Measurements from ENCODE around the gene ATG14. TPM values are rescaled to one million over a fixed set of nuclear protein-coding genes. Genes with fewer than 3 reads are reported as not detected.

Gene ATG14
- total RNA-seq, 1 experiment from 2014 or later, result 8.1 TPM

GRCh38 chr14:55454264-55455002, 42.8 kb upstream of the ATG14 start:
- CTCF ChIA-PET, result interaction anchor here (0.5 to 0.6 kb wide), 2 partner anchors 22 to 295 kb away, joined by 4 to 9 read pairs; no protein-coding TSS in a partner anchor
- Mint-ChIP-seq H3K36me3 (ENCODE audit: insufficient read depth, unreplicated experiment) (peaks cover 4% of the 10 kb centered on the region), H3K27me3 (ENCODE audit: unreplicated experiment) (no peaks in the 10 kb centered on the region), H3K9me3 (ENCODE audit: low read depth, unreplicated experiment) (no peaks in the 10 kb centered on the region), H3K27ac (ENCODE audit: unreplicated experiment) (no peak overlapping the region), H3K4me1 (ENCODE audit: low read depth, unreplicated experiment) (peaks cover 45% of the 10 kb centered on the region), H3K4me3 (ENCODE audit: low read depth, unreplicated experiment) (peak overlapping the region; percentile 43)
- no peak for TF ChIP-seq CTCF (IDR thresholded peaks at IDR 0.05; ENCODE audit: unreplicated experiment)
- DNase-seq, result peak; percentile 41
- intact Hi-C loops (cut with micrococcal nuclease; ENCODE audit: unreplicated experiment), result loop anchor here (10.0 kb wide), 1 partner anchor 140 kb away; no protein-coding TSS in a partner anchor
- BruUV-seq (replicated peaks), result no TSS peak

GRCh38 chr14:55451950-55452349, 40.3 kb upstream of the ATG14 start:
- intact Hi-C loops (cut with micrococcal nuclease; ENCODE audit: unreplicated experiment), result loop anchor here (10.0 kb wide), 1 partner anchor 143 kb away; no protein-coding TSS in a partner anchor
- TF ChIP-seq CTCF (IDR thresholded peaks at IDR 0.05; ENCODE audit: unreplicated experiment), result no peak
- CTCF ChIA-PET, result no interaction called here
- Mint-ChIP-seq H3K4me1 (ENCODE audit: low read depth, unreplicated experiment) (peaks cover 32% of the 10 kb centered on the region), H3K9me3 (ENCODE audit: low read depth, unreplicated experiment) (no peaks in the 10 kb centered on the region), H3K27ac (ENCODE audit: unreplicated experiment) (no peak overlapping the region), H3K36me3 (ENCODE audit: insufficient read depth, unreplicated experiment) (no peaks in the 10 kb centered on the region), H3K27me3 (ENCODE audit: unreplicated experiment) (no peaks in the 10 kb centered on the region), H3K4me3 (ENCODE audit: low read depth, unreplicated experiment) (no peak overlapping the region)
- no TSS peak for BruUV-seq (replicated peaks)
- DNase-seq, result no peak

GRCh38 chr14:55451398-55451797, 39.8 kb upstream of the ATG14 start:
- Mint-ChIP-seq H3K27me3 (ENCODE audit: unreplicated experiment) (no peaks in the 10 kb centered on the region), H3K4me3 (ENCODE audit: low read depth, unreplicated experiment) (no peak overlapping the region), H3K36me3 (ENCODE audit: insufficient read depth, unreplicated experiment) (no peaks in the 10 kb centered on the region), H3K4me1 (ENCODE audit: low read depth, unreplicated experiment) (peaks cover 34% of the 10 kb centered on the region), H3K9me3 (ENCODE audit: low read depth, unreplicated experiment) (no peaks in the 10 kb centered on the region), H3K27ac (ENCODE audit: unreplicated experiment) (no peak overlapping the region)
- no peak for DNase-seq
- TF ChIP-seq CTCF (IDR thresholded peaks at IDR 0.05; ENCODE audit: unreplicated experiment), result no peak
- BruUV-seq (replicated peaks), result no TSS peak
- intact Hi-C loops (cut with micrococcal nuclease; ENCODE audit: unreplicated experiment), result loop anchor here (10.0 kb wide), 1 partner anchor 143 kb away; no protein-coding TSS in a partner anchor
- CTCF ChIA-PET, result no interaction called here

GRCh38 chr14:55450987-55451386, 39.4 kb upstream of the ATG14 start:
- Mint-ChIP-seq H3K9me3 (ENCODE audit: low read depth, unreplicated experiment) (no peaks in the 10 kb centered on the region), H3K36me3 (ENCODE audit: insufficient read depth, unreplicated experiment) (no peaks in the 10 kb centered on the region), H3K27me3 (ENCODE audit: unreplicated experiment) (no peaks in the 10 kb centered on the region), H3K4me1 (ENCODE audit: low read depth, unreplicated experiment) (peaks cover 39% of the 10 kb centered on the region), H3K27ac (ENCODE audit: unreplicated experiment) (no peak overlapping the region), H3K4me3 (ENCODE audit: low read depth, unreplicated experiment) (no peak overlapping the region)
- CTCF ChIA-PET, result interaction anchor here (0.8 kb wide), 1 partner anchor 11 kb away, joined by 3 read pairs; no protein-coding TSS in a partner anchor
- no TSS peak for BruUV-seq (replicated peaks)
- no peak for DNase-seq
- intact Hi-C loops (cut with micrococcal nuclease; ENCODE audit: unreplicated experiment), result loop anchor here (10.0 kb wide), 1 partner anchor 144 kb away; no protein-coding TSS in a partner anchor
- no peak for TF ChIP-seq CTCF (IDR thresholded peaks at IDR 0.05; ENCODE audit: unreplicated experiment)
